Memory B cell (primary cell): ENCODE measurements around the gene C4BPA.

ENCODE experiments used
- ATAC-seq: fragments of 150-1000 bp; cut with Tn5 transposase; 2 replicates; pipeline ENCODE4 v1.10.0; 2021; ENCODE audit warnings: low read depth, mild to moderate bottlenecking, moderate library complexity
- DNase-seq, 2 donors: peaks; one replicate each; pipeline ENCODE4 v3.0.0; 2022; ENCODE audit warnings: low spot score in 2 of 2
- H3K27ac Mint-ChIP-seq: one replicate; pipeline ENCODE4 v1.8.0; 2022; ENCODE audit warnings: mild to moderate bottlenecking, moderate library complexity, mixed read lengths
- H3K27me3 Mint-ChIP-seq: one replicate; pipeline ENCODE4 v1.8.0; 2022; ENCODE audit warnings: mixed read lengths
- H3K36me3 Mint-ChIP-seq: one replicate; pipeline ENCODE4 v1.8.0; 2022; ENCODE audit warnings: mild to moderate bottlenecking, mixed read lengths
- H3K4me1 Mint-ChIP-seq: one replicate; pipeline ENCODE4 v1.8.0; 2022; ENCODE audit warnings: mixed read lengths
- H3K4me3 Mint-ChIP-seq: one replicate; pipeline ENCODE4 v1.8.0; 2022; ENCODE audit warnings: mild to moderate bottlenecking, moderate library complexity, mixed read lengths
- H3K9me3 Mint-ChIP-seq: one replicate; pipeline ENCODE4 v1.8.0; 2022; ENCODE audit warnings: mixed read lengths

The C4BPA gene

GRCh38 chr1:207084701-207085180, 19.3 kb upstream of the C4BPA start:
- H3K27ac Mint-ChIP-seq: no peak overlapping the region
- ATAC-seq: peak; percentile 86
- H3K9me3 Mint-ChIP-seq: no peaks in the 10 kb centered on the region
- no peak overlapping the region for H3K4me3 Mint-ChIP-seq
- peaks cover 2% of the 10 kb centered on the region for H3K27me3 Mint-ChIP-seq
- H3K4me1 Mint-ChIP-seq: peaks cover 9% of the 10 kb centered on the region
- DNase-seq: peak; percentile 53 to 64
- H3K36me3 Mint-ChIP-seq: no peaks in the 10 kb centered on the region

DNA sequence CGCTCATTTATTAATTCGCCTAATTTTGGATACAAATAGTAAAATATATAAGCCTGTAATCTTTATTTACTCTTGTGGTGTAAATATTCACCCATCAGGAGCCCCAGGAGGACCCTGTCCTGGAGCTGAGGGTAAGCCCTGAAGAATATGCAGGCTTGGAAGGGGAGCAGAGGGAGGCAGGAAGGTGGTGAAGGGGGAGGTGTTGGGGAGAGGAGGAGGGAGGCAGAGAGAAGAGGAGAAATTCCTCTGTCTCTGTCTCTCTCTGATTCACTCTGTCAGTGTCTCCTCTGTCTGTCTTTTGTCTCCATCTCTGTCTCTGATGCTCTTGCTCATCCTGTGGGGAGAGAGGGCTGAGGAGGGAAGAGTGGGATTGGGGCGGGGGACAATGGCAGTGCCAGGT, 18.1 kb upstream of the C4BPA start:
- no peak for DNase-seq
- Mint-ChIP-seq H3K9me3 (no peaks in the 10 kb centered on the region), H3K36me3 (no peaks in the 10 kb centered on the region), H3K27ac (no peak overlapping the region), H3K27me3 (peaks cover 2% of the 10 kb centered on the region), H3K4me3 (no peak overlapping the region), H3K4me1 (peaks cover 9% of the 10 kb centered on the region)
- no peak for ATAC-seq

DNA sequence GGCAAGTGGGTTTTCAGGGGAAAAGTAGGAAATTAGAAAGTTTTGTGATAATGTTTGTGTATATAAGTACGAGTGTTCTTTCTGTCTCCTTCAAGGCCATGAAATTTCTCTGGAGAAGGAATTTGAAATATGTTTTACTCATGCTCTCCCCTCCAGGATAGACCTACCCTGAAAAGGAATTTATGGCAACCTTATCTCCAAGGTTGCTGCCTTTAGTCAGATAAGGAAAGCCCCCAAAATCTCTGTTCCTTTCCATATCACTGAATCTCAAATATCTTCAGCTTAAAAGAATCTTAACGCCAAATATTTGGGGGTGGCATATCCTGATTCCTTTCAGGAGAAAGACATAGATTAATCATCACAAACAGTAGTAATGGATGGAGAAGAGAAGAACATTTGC, 15.9 kb upstream of the C4BPA start:
- ATAC-seq: no peak
- peaks cover 2% of the 10 kb centered on the region for H3K27me3 Mint-ChIP-seq
- no peak overlapping the region for H3K27ac Mint-ChIP-seq
- no peaks in the 10 kb centered on the region for H3K9me3 Mint-ChIP-seq
- DNase-seq: no peak
- peaks cover 9% of the 10 kb centered on the region for H3K4me1 Mint-ChIP-seq
- H3K36me3 Mint-ChIP-seq: no peaks in the 10 kb centered on the region
- H3K4me3 Mint-ChIP-seq: no peak overlapping the region

- ATAC-seq (peak; percentile 69), DNase-seq (no peak)
- peak within 1 kb of the TSS; percentile 59 for H3K27ac Mint-ChIP-seq
These were observed 15.1 kb upstream of the C4BPA start, which contains the start of gene C4BPB for GRCh38 chr1:207088701-207089626. TSS of gene C4BPB (plus strand) at chr1:207088860. CDS start at chr1:207089532, 672 bp downstream.

DNA sequence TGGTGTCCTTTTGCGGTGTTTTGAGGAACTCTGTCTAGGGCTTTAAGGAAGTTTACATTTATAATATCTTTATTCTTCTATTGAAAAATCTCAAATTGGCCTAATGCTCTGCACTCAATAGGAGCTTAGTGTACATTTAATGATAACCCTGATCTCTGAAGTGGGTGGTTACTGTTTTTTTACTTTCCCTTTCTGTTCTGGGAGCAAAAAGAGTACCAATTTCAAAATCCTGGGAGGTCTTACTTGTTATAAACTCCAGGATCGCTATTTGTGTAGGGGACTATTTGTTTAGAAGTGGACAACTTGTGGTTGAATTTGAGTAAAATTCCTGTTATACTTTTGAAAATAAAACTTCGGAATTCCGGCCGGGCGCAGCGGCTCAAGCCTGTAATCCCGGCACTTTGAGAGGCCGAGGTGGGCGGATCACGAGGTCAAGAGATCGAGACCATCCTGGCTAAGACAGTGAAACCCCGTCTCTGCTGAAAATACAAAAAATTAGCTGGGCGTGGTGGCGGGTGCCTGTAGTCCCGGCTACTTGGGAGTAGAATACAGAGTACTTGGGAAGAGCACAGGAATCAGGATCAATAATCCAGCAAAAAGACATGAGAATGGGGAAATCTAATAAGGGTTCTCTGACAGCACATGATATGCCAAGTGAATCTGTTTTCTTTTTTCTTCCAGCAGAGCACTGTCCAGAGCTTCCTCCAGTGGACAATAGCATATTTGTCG, 14.2 kb upstream of the C4BPA start:
- DNase-seq: no peak
- H3K9me3 Mint-ChIP-seq: no peaks in the 10 kb centered on the region
- ATAC-seq: no peak
- peak overlapping the region; percentile 59 for H3K27ac Mint-ChIP-seq
- peak overlapping the region; percentile 53 for H3K4me3 Mint-ChIP-seq
- no peaks in the 10 kb centered on the region for H3K36me3 Mint-ChIP-seq
- H3K4me1 Mint-ChIP-seq: peaks cover 6% of the 10 kb centered on the region
- H3K27me3 Mint-ChIP-seq: no peaks in the 10 kb centered on the region

More at GRCh38 chr1:207088701-207089626, 15.1 kb upstream of the C4BPA start, which contains the start of gene C4BPB:
- H3K9me3 Mint-ChIP-seq: no peaks in the 10 kb centered on the region
- H3K4me1 Mint-ChIP-seq: peaks cover 9% of the 10 kb centered on the region
- no peaks in the 10 kb centered on the region for H3K36me3 Mint-ChIP-seq
- H3K27me3 Mint-ChIP-seq: no peaks in the 10 kb centered on the region
- peak within 1 kb of the TSS; percentile 53 for H3K4me3 Mint-ChIP-seq

GRCh38 chr1:207091200-207091908, 12.7 kb upstream of the C4BPA start:
- no peaks in the 10 kb centered on the region for H3K36me3 Mint-ChIP-seq
- H3K4me3 Mint-ChIP-seq: no peak overlapping the region
- DNase-seq: no peak
- peaks cover 1% of the 10 kb centered on the region for H3K27me3 Mint-ChIP-seq
- peaks cover 5% of the 10 kb centered on the region for H3K4me1 Mint-ChIP-seq
- no peaks in the 10 kb centered on the region for H3K9me3 Mint-ChIP-seq
- ATAC-seq: no peak
- no peak overlapping the region for H3K27ac Mint-ChIP-seq

- no peak for ATAC-seq
- H3K9me3 Mint-ChIP-seq: no peaks in the 10 kb centered on the region
- no peak for DNase-seq
- peaks cover 7% of the 10 kb centered on the region for H3K4me1 Mint-ChIP-seq
- peaks cover 1% of the 10 kb centered on the region for H3K27me3 Mint-ChIP-seq
- no peak overlapping the region for H3K4me3 Mint-ChIP-seq
- H3K36me3 Mint-ChIP-seq: no peaks in the 10 kb centered on the region
- no peak overlapping the region for H3K27ac Mint-ChIP-seq
These were observed 10.1 kb upstream of the C4BPA start for GRCh38 chr1:207093944-207094343.

- H3K27ac Mint-ChIP-seq: no peak overlapping the region
- H3K9me3 Mint-ChIP-seq: no peaks in the 10 kb centered on the region
- H3K27me3 Mint-ChIP-seq: peaks cover 12% of the 10 kb centered on the region
- H3K4me1 Mint-ChIP-seq: peaks cover 3% of the 10 kb centered on the region
- DNase-seq: no peak
- H3K36me3 Mint-ChIP-seq: no peaks in the 10 kb centered on the region
- H3K4me3 Mint-ChIP-seq: no peak overlapping the region
- ATAC-seq: no peak
These were observed 6.1 kb upstream of the C4BPA start for GRCh38 chr1:207097871-207098324.

DNA sequence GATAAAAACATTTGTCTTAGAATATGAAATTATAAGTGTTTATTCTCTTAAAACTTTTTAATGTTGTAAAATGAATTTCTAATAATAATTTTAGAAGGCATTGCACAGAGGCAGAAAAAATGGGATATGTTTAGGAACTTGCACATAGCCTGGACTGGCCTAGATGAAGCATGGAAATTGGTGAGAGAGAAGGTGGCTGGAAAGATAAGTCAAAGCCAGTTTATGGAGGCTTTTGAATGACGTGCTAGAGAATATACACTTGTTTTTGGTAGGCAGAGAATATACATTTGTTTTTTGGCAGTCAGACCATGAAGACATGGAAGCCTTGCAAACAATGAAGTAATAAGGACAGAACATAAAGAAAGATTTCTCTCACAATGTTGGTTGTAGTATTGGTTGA, 2.3 kb upstream of the C4BPA start:
- Mint-ChIP-seq H3K4me1 (no peaks in the 10 kb centered on the region), H3K27ac (no peak overlapping the region), H3K36me3 (no peaks in the 10 kb centered on the region), H3K9me3 (no peaks in the 10 kb centered on the region), H3K27me3 (peaks cover 11% of the 10 kb centered on the region), H3K4me3 (no peak overlapping the region)
- ATAC-seq (no peak), DNase-seq (no peak)

DNA sequence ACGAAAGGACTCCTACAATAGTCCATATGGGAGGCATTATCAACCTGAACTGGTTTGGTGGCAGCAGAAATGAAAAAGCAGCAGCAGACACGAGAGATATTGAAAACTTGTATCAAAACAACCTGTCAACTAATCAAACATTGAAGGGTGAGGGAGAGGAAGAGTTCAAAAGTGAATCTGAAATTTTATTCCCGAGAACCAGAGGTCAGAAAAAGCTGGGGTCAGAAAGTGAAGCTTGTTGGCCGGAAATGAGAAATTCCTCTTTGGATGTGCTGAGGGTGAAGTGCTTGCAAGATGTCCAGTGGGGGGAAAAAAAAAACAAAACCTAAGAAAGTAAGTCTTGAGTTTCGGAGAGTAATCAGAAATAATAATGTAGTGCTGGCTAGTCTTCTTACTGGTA, 1.9 kb upstream of the C4BPA start:
- H3K36me3 Mint-ChIP-seq: no peaks in the 10 kb centered on the region
- H3K4me1 Mint-ChIP-seq: no peaks in the 10 kb centered on the region
- no peak overlapping the region for H3K27ac Mint-ChIP-seq
- DNase-seq (no peak), ATAC-seq (no peak)
- H3K27me3 Mint-ChIP-seq: peaks cover 11% of the 10 kb centered on the region
- no peak overlapping the region for H3K4me3 Mint-ChIP-seq
- H3K9me3 Mint-ChIP-seq: no peaks in the 10 kb centered on the region

- no peak for DNase-seq
- no peak overlapping the region for H3K4me3 Mint-ChIP-seq
- ATAC-seq: no peak
- H3K4me1 Mint-ChIP-seq: no peaks in the 10 kb centered on the region
- H3K27me3 Mint-ChIP-seq: peaks cover 12% of the 10 kb centered on the region
- no peaks in the 10 kb centered on the region for H3K9me3 Mint-ChIP-seq
- H3K27ac Mint-ChIP-seq: no peak overlapping the region
- no peaks in the 10 kb centered on the region for H3K36me3 Mint-ChIP-seq
These were observed 1.4 kb upstream of the C4BPA start for GRCh38 chr1:207102659-207103058.

DNA sequence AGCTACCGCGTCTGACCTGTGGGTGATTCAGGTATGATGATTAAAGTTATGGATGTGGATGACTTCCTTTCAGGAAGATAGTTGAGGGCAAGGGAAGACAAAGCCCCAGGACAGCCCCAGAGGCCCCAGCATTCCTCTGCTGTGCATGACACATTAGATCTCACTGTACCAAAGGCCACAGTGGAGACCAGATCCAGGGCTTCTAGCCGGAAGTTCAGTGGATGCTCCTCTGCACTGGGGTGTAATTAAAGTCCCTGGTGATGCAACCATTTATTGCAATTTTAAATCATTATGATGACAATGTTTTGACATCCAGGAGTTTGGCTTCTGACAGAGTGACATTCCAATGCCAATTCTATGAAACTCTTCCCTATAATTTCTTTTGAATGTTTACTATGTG, 5.0 kb downstream of the C4BPA start:
- Mint-ChIP-seq H3K4me1 (no peaks in the 10 kb centered on the region), H3K36me3 (no peaks in the 10 kb centered on the region), H3K9me3 (no peaks in the 10 kb centered on the region), H3K4me3 (no peak overlapping the region), H3K27ac (no peak overlapping the region), H3K27me3 (peaks cover 12% of the 10 kb centered on the region)
- ATAC-seq (no peak), DNase-seq (no peak)

DNA sequence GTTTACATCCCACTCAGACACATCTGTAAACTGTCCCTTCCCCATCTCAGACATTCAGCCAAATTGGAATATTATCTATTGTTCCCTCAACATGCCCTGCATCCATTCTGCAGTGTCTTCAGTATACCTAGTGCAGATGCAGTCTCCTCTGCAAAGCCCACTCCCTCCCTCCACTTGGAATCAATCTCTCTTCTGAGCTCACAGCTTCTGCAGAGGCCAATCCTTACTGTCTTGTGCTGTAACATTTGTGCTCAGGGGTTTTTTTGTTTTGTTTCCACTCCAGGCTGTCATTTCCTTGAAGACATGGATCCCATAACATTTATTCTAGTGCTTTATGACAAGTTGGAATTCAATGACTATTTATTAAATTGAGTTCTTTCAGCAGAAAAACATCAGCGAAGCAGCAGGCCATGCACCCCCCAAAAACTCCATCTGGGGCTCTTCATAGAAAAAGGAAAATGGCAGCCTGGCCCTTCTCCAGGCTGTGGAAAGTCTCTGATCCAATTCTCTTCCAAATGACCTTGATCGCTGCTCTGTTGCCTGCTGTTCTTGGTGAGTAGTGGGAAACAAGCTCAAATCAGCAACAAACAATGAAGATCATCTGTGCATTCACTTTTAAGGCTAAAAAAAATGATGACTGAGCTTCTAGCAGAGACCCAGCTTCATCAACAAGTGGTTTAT, 8.7 kb downstream of the C4BPA start:
- no peak for ATAC-seq
- H3K4me3 Mint-ChIP-seq: no peak overlapping the region
- DNase-seq: no peak
- H3K27ac Mint-ChIP-seq: no peak overlapping the region
- H3K4me1 Mint-ChIP-seq: no peaks in the 10 kb centered on the region
- H3K36me3 Mint-ChIP-seq: no peaks in the 10 kb centered on the region
- H3K9me3 Mint-ChIP-seq: no peaks in the 10 kb centered on the region
- peaks cover 9% of the 10 kb centered on the region for H3K27me3 Mint-ChIP-seq
